Subcutaneous adipose tissue (tissue), 4 donors: ENCODE data around the gene SPDYE5. TPM values are rescaled to one million over a fixed set of nuclear protein-coding genes. Genes with fewer than 3 reads are reported as not detected.
"Not testable (repeated sequence)": the region's sequence is repeated elsewhere in the genome, so short reads cannot be mapped to it uniquely, and the experiment has no call there.

Experiments used
- total RNA-seq, 4 donors: library from RNA; depleted of rRNA; stranded (reverse); fragments of >200 nt; gene quantifications; one replicate each; pipeline ENCODE4 v1.1.0, GENCODE V29; 2016
- TF ChIP-seq, protein P1 (sequence below): fragments of 450-650 bp; IDR thresholded peaks from one replicate; pipeline ENCODE4 v1.5.1; 2016; ENCODE audit warnings: low read depth, mild to moderate bottlenecking, control low read depth, antibody characterized with exemption, moderate library complexity

SPDYE5 gene
- not detected for total RNA-seq

GRCh38 chr7:75492020-75492419 is at the start of gene SPDYE5:
SPDYE5 (plus strand) TSS chr7:75492320; CDS start chr7:75494048, 1,728 bp downstream.
- TF ChIP-seq, protein P1, sequence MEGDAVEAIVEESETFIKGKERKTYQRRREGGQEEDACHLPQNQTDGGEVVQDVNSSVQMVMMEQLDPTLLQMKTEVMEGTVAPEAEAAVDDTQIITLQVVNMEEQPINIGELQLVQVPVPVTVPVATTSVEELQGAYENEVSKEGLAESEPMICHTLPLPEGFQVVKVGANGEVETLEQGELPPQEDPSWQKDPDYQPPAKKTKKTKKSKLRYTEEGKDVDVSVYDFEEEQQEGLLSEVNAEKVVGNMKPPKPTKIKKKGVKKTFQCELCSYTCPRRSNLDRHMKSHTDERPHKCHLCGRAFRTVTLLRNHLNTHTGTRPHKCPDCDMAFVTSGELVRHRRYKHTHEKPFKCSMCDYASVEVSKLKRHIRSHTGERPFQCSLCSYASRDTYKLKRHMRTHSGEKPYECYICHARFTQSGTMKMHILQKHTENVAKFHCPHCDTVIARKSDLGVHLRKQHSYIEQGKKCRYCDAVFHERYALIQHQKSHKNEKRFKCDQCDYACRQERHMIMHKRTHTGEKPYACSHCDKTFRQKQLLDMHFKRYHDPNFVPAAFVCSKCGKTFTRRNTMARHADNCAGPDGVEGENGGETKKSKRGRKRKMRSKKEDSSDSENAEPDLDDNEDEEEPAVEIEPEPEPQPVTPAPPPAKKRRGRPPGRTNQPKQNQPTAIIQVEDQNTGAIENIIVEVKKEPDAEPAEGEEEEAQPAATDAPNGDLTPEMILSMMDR: not testable (repeated sequence)

DNA sequence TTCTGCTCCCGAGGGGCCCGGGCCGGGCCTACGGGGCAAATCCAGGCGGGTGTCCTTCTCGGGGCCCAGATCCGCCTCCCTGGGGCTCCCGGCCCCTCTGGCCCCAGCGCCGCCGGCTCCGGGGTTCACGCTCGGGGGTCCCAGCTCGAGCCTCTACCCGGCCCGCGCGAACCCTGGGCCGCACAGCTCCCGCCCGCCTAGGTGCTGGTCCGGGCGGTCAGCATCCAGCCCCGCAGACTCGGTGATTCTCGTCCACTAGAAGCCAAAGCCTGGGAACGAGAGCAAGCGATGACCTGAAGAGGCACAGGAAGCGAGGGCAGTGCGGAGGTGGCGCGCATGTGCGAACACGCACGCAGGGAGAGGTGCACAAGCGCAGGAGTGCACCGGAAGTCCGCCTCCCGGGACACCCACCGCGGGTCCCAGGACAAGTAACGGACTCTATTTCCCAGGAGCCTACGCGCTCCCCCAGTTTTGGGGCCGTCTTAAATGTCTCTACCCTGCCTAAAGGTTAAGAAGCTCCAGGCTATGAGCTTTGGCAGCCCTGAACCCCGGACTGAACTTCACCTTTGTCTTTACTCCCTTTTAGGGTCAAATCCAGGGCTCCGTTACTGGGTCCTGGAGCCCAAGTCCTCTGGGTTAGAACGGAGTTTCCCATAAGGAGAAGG is 6.0 kb upstream of the SPDYE5 start, which contains the start of gene POM121C:
POM121C (minus strand) TSS at position 321 of the 665 bp plus-strand sequence. CDS start 44,803 bp downstream, outside the sequence.
- TF ChIP-seq, protein P1: not testable (repeated sequence)

- TF ChIP-seq, protein P1: no peak
These were observed 39.3 kb downstream of the SPDYE5 start for GRCh38 chr7:75531359-75531821.

DNA sequence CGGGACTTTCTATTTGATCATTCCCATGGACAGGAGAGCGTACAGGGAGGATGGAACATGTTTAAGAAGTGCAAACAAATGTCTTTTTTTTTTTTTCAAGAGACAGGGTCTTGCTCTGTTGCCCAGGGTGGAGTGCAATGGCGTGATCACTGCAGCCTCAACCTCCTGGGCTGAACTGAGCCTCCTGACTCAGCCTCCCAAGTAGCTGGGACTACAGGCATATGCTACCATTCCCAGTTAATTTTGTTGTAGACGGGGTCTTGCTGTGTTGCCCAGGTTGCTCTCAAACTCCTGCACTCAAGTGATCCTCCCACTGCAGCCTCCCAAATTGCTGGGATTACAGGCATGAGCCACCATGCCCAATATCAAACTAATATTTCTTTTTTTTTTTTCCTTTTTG is 40.5 kb downstream of the SPDYE5 start:
- TF ChIP-seq, protein P1: no peak

- TF ChIP-seq, protein P1: no peak
These were observed 41.8 kb downstream of the SPDYE5 start for GRCh38 chr7:75533926-75534325.

- TF ChIP-seq, protein P1: no peak
These were observed 42.7 kb downstream of the SPDYE5 start for GRCh38 chr7:75534727-75535307.

DNA sequence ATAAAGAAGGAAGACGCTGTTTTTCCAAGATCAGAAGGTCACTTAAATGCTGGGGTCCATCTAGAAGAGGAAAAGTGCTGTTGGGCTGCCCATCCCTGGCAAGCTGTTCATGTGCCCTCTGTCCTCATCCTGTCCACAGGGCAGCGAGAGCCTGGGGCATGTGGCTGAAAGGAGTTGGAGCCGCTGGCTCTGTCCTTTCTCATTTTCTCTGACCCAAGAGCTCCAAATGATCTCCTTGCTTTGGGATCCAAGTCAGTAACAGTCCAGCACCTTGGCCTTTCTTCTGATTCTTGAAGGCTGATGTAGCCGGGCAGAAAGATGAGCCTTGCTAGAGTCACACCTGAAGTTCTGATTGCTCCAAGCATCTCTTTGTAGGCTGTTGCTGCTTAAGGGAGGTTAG is 44.4 kb downstream of the SPDYE5 start:
- TF ChIP-seq, protein P1: no peak
